Endothelial cell of umbilical vein (primary cell): ENCODE data around the gene MTCL1. TPM values are rescaled to one million over a fixed set of nuclear protein-coding genes. Genes with fewer than 3 reads are reported as not detected.
A peak's percentile ranks its signal among the peaks of the same experiment; 100 is the strongest.

Experiments used
- BruUV-seq: library from RNA; stranded (reverse); fragments of 400-500 nt; replicated peaks from 2 replicates; lab custom pipeline; 2021; lab: Mats Ljungman, UMichigan
- CTCF ChIA-PET: fragments of 300-600, 350-600 bp; sonication (Branson Sonifier 250); formaldehyde crosslinking; loops from one replicate; lab custom pipeline; 2021; ENCODE audit warnings: antibody characterized with exemption, inconsistent platforms; lab: Charles Lee
- POLR2A ChIA-PET: fragments of 300-600, 350-600 bp; sonication (Branson Sonifier 250); formaldehyde crosslinking; loops from one replicate; lab custom pipeline; 2021; ENCODE audit warnings: antibody characterized with exemption, inconsistent platforms; lab: Charles Lee
- DNase-seq: peaks from one replicate; pipeline ENCODE4 v3.0.0-alpha.2; 2011; ENCODE audit warnings: low read depth, low spot score
- FAIRE-seq: peaks from 2 replicates; lab custom pipeline; 2011; peaks lifted over from hg19 to GRCh38; lab: Jason Lieb, UNC
- H2AFZ ChIP-seq: 2 replicates; pipeline ENCODE4 v1.6.0; 2012; ENCODE audit warnings: low read depth, low read length, control low read depth, inconsistent platforms
- H3K27ac ChIP-seq: 2 replicates; pipeline ENCODE4 v1.5.1; 2011; ENCODE audit warnings: low read depth, mild to moderate bottlenecking, control low read depth, low read length, moderate library complexity; ENCODE audit not compliant: insufficient read depth
- H3K27me3 ChIP-seq, 2 experiments: 2 replicates each; pipeline versions ENCODE4 v1.6.0 to v1.6.1; 2011; ENCODE audit warnings: low read length in 2 of 2, mixed read lengths in 1 of 2; ENCODE audit not compliant: control insufficient read depth in 2 of 2, insufficient read depth in 2 of 2
- H3K36me3 ChIP-seq, 2 experiments: 2 replicates in 1 of 2; 3 replicates in 1 of 2; pipeline ENCODE4 v1.5.1; 2011; ENCODE audit warnings: low read length in 2 of 2, mild to moderate bottlenecking in 1 of 2, moderate library complexity in 1 of 2; ENCODE audit not compliant: control insufficient read depth in 2 of 2, insufficient read depth in 2 of 2; ENCODE audit errors: extremely low read depth in 1 of 2
- H3K4me1 ChIP-seq: 3 replicates; pipeline ENCODE4 v1.5.1; 2011; ENCODE audit warnings: mild to moderate bottlenecking, low read length; ENCODE audit not compliant: control insufficient read depth, insufficient read depth; ENCODE audit errors: extremely low read depth
- H3K4me2 ChIP-seq: 2 replicates; pipeline ENCODE4 v1.6.1; 2011; ENCODE audit warnings: low read length, control low read depth, mixed read lengths; ENCODE audit not compliant: insufficient read depth
- H3K4me3 ChIP-seq, 3 experiments: fragments of 200-600 bp in 1 of 3; sonication (generic), shearing (Covaris generic) in 1 of 3; replicated peaks in 1 of 3; 2 replicates each; pipeline ENCODE4 v1.5.1; 2011 to 2016; ENCODE audit warnings: control low read depth in 3 of 3, low read length in 3 of 3, mild to moderate bottlenecking in 2 of 3, inconsistent platforms in 1 of 3, low read depth in 1 of 3, moderate library complexity in 1 of 3; ENCODE audit not compliant: insufficient read depth in 1 of 3
- H3K79me2 ChIP-seq: 2 replicates; pipeline ENCODE4 v1.6.0; 2012; ENCODE audit warnings: low read length, inconsistent platforms; ENCODE audit not compliant: control insufficient read depth, insufficient read depth
- H3K9ac ChIP-seq: replicated peaks from 2 replicates; pipeline ENCODE3; 2011; ENCODE audit warnings: low read length, control low read depth; ENCODE audit not compliant: insufficient read depth; ENCODE audit errors: extremely low read depth
- H3K9me1 ChIP-seq: replicated peaks from 3 replicates; pipeline ENCODE4 v1.6.0; 2011; ENCODE audit warnings: mild to moderate bottlenecking, low read length; ENCODE audit not compliant: control insufficient read depth, insufficient read depth; ENCODE audit errors: extremely low read depth
- H3K9me3 ChIP-seq: replicated peaks from 2 replicates; pipeline ENCODE4 v1.5.1; 2012; ENCODE audit warnings: low read length, inconsistent platforms; ENCODE audit not compliant: control insufficient read depth, insufficient read depth
- H4K20me1 ChIP-seq: replicated peaks from 2 replicates; pipeline ENCODE3; 2011; ENCODE audit warnings: mild to moderate bottlenecking, low read length; ENCODE audit not compliant: control insufficient read depth, insufficient read depth; ENCODE audit errors: extremely low read depth
- CTCF ChIP-seq, 2 donors: IDR thresholded peaks; 1 replicate in 1 of 2; 2 replicates in 1 of 2; pipeline ENCODE4 v1.5.1; 2011; ENCODE audit warnings: low read length in 2 of 2, mild to moderate bottlenecking in 2 of 2, moderate library complexity in 2 of 2, control low read depth in 1 of 2, inconsistent platforms in 1 of 2, low read depth in 1 of 2; ENCODE audit not compliant: insufficient read depth in 1 of 2; ENCODE audit errors: extremely low read depth in 1 of 2
- EZH2 ChIP-seq: IDR thresholded peaks from 2 replicates; pipeline ENCODE4 v1.6.1; 2012; ENCODE audit warnings: borderline replicate concordance, low read depth, mild to moderate bottlenecking, moderate library complexity, low read length, inconsistent platforms; ENCODE audit not compliant: severe bottlenecking
- FOS ChIP-seq: IDR thresholded peaks from 2 replicates; pipeline ENCODE4 v1.6.1; 2011; ENCODE audit warnings: mild to moderate bottlenecking, low read length, moderate library complexity, borderline replicate concordance; ENCODE audit not compliant: insufficient read depth
- GATA2 ChIP-seq: IDR thresholded peaks from 2 replicates; pipeline ENCODE4 v1.7.0; 2011; ENCODE audit warnings: low read depth, mild to moderate bottlenecking, moderate library complexity, mixed read lengths, low read length; ENCODE audit not compliant: insufficient read length, insufficient read depth
- JUN ChIP-seq: IDR thresholded peaks from 2 replicates; pipeline ENCODE4 v1.6.1; 2011; ENCODE audit warnings: borderline replicate concordance, low read depth; ENCODE audit not compliant: insufficient read length, insufficient read depth
- MAX ChIP-seq: IDR thresholded peaks from 2 replicates; pipeline ENCODE4 v1.6.1; 2011; ENCODE audit not compliant: insufficient read depth, insufficient read length
- MYC ChIP-seq: IDR thresholded peaks from one replicate; pipeline ENCODE4 v1.6.1; 2011; ENCODE audit warnings: mild to moderate bottlenecking, low read depth, low read length
- POLR2A ChIP-seq: IDR thresholded peaks from 2 replicates; pipeline ENCODE4 v1.6.1; 2012; ENCODE audit warnings: low read depth, mild to moderate bottlenecking, control low read depth, low read length
- POLR2AphosphoS5 ChIP-seq: IDR thresholded peaks from 2 replicates; pipeline ENCODE4 v1.6.1; 2012; ENCODE audit warnings: low read depth, mild to moderate bottlenecking, control low read depth, low read length, moderate library complexity; ENCODE audit not compliant: insufficient read depth
- dilution Hi-C: fragments of 300-500 bp; cut with MboI; formaldehyde crosslinking; loops from one replicate; pipeline ENCODE4 v1.15.0; 2019; ENCODE audit warnings: low sequenced_read_pairs; ENCODE audit not compliant: extremely low pct_ligation_motif_present
- intact Hi-C: fragments of 100-400 bp; cut with micrococcal nuclease; formaldehyde crosslinking; loops from one replicate; pipeline ENCODE4 v1.10.0; 2022
- polyA plus RNA-seq, 4 experiments: library from polyadenylated mRNA; depleted of rRNA in 3 of 4; stranded (reverse) in 3 of 4; unstranded in 1 of 4; fragments of >200 nt; gene quantifications; 2 replicates each; pipeline versions ENCODE4 v1.2.1 to v1.2.3, GENCODE V29; 2011 to 2012; ENCODE audit warnings: missing spikeins in 1 of 4
- total RNA-seq: library from RNA; stranded (reverse); gene quantifications from 2 replicates; pipeline ENCODE4 v1.2.3, GENCODE V29; 2021

MTCL1 gene
- total and polyA plus RNA-seq, 2 donors (not counting 3 experiments of a cell fraction or from before 2014, with no cell fraction given), result 11.9 to 75.7 TPM

- H3K4me3 ChIP-seq, result no peak overlapping the region
- POLR2A ChIA-PET, result interaction anchor here (0.6 kb wide), 2 partner anchors 86 to 121 kb away, joined by 4 read pairs; no protein-coding TSS in a partner anchor
- BruUV-seq, result TSS peak; percentile 60
Observed at GRCh38 chr18:8799596-8800441, 94.5 kb downstream of the MTCL1 start.

More at GRCh38 chr18:8799596-8800441, 94.5 kb downstream of the MTCL1 start:
- intact Hi-C loops (loop anchor here (2.0 to 5.0 kb wide), 2 partner anchors 53 to 91 kb away; no protein-coding TSS in a partner anchor), dilution Hi-C loops (no loop called here)
- no peaks in the 10 kb centered on the region for H4K20me1 ChIP-seq
- H3K9me3 ChIP-seq, result no peaks in the 10 kb centered on the region
- peak overlapping the region; percentile 94 for H3K27ac ChIP-seq
- H3K9me1 ChIP-seq, result no peaks in the 10 kb centered on the region
- TF ChIP-seq JUN (no peak), CTCF (IDR thresholded peaks at IDR 0.05; ENCODE audit: extremely low read depth in 1 of 2, insufficient read depth in 1 of 2, low read depth in 1 of 2, low read length in 2 of 2) (no peak), POLR2AphosphoS5 (no peak), POLR2A (no peak), FOS (no peak), MYC (no peak), GATA2 (no peak), EZH2 (no peak), MAX (no peak)
- no peak overlapping the region for H2AFZ ChIP-seq
- DNase-seq (no peak), FAIRE-seq (no peak)
- no peaks in the 10 kb centered on the region for H3K27me3 ChIP-seq
- peak overlapping the region; percentile 33 for H3K9ac ChIP-seq
- peaks cover 52% of the 10 kb centered on the region for H3K4me1 ChIP-seq
- no peak overlapping the region for H3K4me2 ChIP-seq
- CTCF ChIA-PET, result interaction anchor here (0.6 to 3.4 kb wide), 8 partner anchors 14 to 146 kb away, joined by 3 to 20 read pairs (median 4); no protein-coding TSS in a partner anchor
- peaks cover 0 to 2% of the 10 kb centered on the region in 2 experiments for H3K36me3 ChIP-seq
- H3K79me2 ChIP-seq, result peaks cover 6% of the 10 kb centered on the region
